ENCODE measurements around the gene PRRC2B. TPM values are rescaled to one million over a fixed set of nuclear protein-coding genes. Genes with fewer than 3 reads are reported as not detected.
A peak's percentile ranks its signal among the peaks of the same experiment; 100 is the strongest.

The PRRC2B gene
- total and polyA plus RNA-seq, 2 experiments from 2014 or later = 45.0 to 193 TPM

- TF ChIP-seq NANOG (IDR thresholded peaks at IDR 0.05; ENCODE audit: borderline replicate concordance) (no peak), POLR2AphosphoS5 (IDR thresholded peaks at IDR 0.05; ENCODE audit: low read depth) (no peak), ZNF331 (CRISPR knock-in tag; IDR thresholded peaks at IDR 0.05; ENCODE audit: low read depth) (no peak), ZNF462 (CRISPR knock-in tag; IDR thresholded peaks at IDR 0.05) (no peak), EZH2 (IDR thresholded peaks at IDR 0.05; ENCODE audit: low read depth, unreplicated experiment) (no peak), STAT1 (IDR thresholded peaks at IDR 0.05; ENCODE audit: unreplicated experiment) (no peak)
Measured at GRCh38 chr9:131391020-131391419, 2.9 kb upstream of the PRRC2B start (continued).

GRCh38 chr9:131391504-131391903 is 2.4 kb upstream of the PRRC2B start:
- Histone ChIP-seq H3K4me2 (no peak overlapping the region), H3K79me2 (replicated peaks; ENCODE audit: insufficient read depth) (peaks cover 28% of the 10 kb centered on the region), H2AFZ (no peak overlapping the region), H3K36me3 (ENCODE audit: insufficient read depth) (no peaks in the 10 kb centered on the region), H3K4me1 (ENCODE audit: insufficient read depth) (peaks cover 23% of the 10 kb centered on the region), H3K9me2 (ENCODE audit: insufficient read depth) (no peaks in the 10 kb centered on the region), H3K27ac (ENCODE audit: low read depth) (peak overlapping the region; percentile 97; the same call in 1 of the 2 replicates), H3K4me3 (no peak overlapping the region), H3F3A (replicated peaks; ENCODE audit: low read depth) (peaks cover 12% of the 10 kb centered on the region), H3K27me3 (ENCODE audit: insufficient read depth) (no peaks in the 10 kb centered on the region), H4K20me1 (replicated peaks; ENCODE audit: insufficient read depth) (peaks cover 11% of the 10 kb centered on the region)
- no peak overlapping the region; the same call in 2 of the 3 replicates for H3K4me3 Mint-ChIP-seq
- peaks cover 20% of the 10 kb centered on the region for H3K27me3 Mint-ChIP-seq (ENCODE audit: insufficient read depth, low read depth, poor library complexity)
- peaks cover 25% of the 10 kb centered on the region for H3K4me1 Mint-ChIP-seq
- ATAC-seq = no peak
- H3K27ac Mint-ChIP-seq = no peak overlapping the region
- H3K36me3 Mint-ChIP-seq (ENCODE audit: low read depth) = peaks cover 10% of the 10 kb centered on the region
- H3K9me3 Mint-ChIP-seq = no peaks in the 10 kb centered on the region; the same call in 2 of the 3 replicates
- DNase-seq (ENCODE audit: low spot score) = no peak
- TF ChIP-seq ZNF462 (CRISPR knock-in tag; IDR thresholded peaks at IDR 0.05) (no peak), NANOG (IDR thresholded peaks at IDR 0.05; ENCODE audit: borderline replicate concordance) (no peak), ZNF114 (CRISPR knock-in tag; IDR thresholded peaks at IDR 0.05) (no peak), EZH2 (IDR thresholded peaks at IDR 0.05; ENCODE audit: low read depth, unreplicated experiment) (no peak), JUNB (IDR thresholded peaks at IDR 0.05; ENCODE audit: unreplicated experiment) (no peak), EZH2phosphoT487 (IDR thresholded peaks at IDR 0.05; ENCODE audit: unreplicated experiment) (no peak)
